ENCODE results near the gene TBK1.

TBK1 gene

DNA sequence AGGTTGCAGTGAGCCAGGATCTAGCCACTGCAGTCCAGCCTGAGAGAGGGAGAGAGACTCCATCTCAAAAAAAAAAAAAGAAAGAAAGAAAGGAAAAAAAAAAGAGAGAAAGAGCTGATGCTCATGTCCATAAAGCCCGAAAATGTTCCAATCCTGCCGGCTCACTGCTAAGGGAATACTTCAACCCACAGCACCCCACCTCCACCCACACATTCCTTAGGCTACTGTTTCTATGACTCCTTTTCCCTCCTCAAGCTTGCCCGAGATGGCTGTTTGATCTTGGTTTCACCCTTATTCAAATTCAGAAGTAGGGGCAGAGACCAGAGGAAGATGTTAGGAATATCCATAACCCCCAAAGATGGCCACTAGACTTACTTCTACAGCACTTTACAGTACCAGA is 98.8 kb downstream of the TBK1 start:
- no peak for DNase-seq

DNA sequence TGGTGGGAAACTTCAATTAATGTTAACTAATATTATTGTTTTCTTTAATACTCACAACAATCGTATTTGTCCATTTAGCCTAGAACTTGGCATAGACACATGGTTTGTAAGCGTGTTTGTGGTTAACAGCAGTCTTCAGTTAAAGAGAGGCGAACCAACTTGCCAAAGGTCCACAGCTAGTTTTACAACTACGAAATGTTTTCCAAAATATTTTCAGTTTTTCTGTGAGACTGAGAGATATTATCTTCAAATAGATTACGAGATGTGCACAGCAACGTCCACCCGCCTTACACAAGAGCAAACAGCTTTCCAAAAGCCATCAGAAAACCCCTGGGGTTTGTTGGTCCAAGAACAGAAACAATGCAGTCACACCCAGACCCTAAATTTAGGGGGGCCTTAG is 99.8 kb downstream of the TBK1 start:
- no peak for DNase-seq

Data from CD4-positive, alpha-beta T cell treated with Interferon gamma for 1 hour (primary cell).